HG02588 (cell line): ENCODE measurements around the gene ZNF322.

ENCODE experiments used
- ATAC-seq: cut with Tn5 transposase; IDR thresholded peaks from one replicate; pipeline ENCODE4 v1.9.1; 2021; ENCODE audit warnings: mild to moderate bottlenecking, moderate library complexity; ENCODE audit not compliant: unreplicated experiment

Gene ZNF322

DNA sequence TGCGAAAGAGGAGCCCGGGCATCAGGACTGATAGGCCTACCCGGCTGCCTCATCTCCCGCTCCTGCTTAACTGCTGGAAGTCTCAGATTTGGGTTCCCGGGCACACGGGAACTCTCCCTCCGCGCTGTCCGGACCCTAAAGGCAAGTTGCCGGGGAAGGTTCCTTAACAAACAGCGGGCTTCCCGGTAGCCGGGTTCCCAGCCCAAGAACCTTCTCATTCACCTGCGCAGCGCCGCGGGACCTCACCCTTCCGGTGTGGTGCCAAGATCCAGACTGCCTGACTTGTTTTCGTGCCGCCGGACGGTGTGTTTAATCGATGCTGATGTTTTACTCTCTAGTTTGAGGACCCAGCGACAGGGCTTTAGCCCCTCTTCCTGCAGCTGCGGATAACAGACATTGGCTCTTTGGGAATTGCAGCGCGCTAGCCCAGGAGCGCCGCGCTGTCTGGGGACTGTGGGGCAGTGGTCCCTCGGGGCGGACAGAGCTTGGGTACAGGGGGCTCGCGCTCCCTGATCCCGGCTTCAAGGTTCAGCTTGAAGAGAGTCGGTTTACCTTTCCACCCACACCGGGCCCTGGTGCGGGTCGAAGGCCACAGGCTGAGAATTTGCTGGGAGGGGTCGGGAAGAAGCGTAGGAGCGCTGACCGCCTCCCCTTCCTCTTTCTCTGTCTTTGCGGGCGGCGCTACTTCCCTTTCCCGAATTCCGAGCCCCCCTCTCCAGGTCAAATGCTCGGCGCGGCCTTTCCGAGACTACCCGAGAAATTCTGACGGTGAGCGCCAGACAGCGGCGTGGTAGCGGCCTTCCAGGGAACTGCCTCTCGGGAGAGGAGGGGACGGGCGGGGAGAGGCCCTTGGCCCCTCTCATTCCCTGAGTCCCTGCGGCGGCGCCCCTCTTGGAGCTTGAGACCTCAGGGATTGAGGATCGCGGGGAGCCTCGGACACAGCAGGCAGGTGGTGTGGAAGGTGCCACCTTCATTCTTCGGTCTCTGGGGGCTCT, 45.6 kb downstream of the ZNF322 start:
- ATAC-seq, result no peak

DNA sequence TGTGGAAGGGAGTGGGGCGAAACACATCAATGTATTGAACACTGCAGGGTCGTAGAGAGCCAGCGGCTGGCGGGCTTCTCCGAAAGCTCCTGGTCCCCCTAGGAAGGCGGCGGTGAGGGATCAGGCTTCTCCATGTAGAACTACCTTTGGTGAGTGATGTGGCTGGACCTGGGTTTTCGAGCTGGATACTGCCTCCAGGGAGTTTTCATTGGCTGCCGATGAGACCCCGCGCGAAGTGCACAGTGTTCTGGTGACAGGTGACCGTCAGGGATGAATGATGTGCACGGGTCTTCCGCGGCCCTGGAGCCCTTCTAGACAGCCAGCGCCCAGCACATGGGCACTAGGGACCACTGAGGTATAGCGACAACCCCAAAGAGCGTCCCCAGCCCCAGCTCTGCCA, 46.3 kb downstream of the ZNF322 start:
- ATAC-seq, result no peak

DNA sequence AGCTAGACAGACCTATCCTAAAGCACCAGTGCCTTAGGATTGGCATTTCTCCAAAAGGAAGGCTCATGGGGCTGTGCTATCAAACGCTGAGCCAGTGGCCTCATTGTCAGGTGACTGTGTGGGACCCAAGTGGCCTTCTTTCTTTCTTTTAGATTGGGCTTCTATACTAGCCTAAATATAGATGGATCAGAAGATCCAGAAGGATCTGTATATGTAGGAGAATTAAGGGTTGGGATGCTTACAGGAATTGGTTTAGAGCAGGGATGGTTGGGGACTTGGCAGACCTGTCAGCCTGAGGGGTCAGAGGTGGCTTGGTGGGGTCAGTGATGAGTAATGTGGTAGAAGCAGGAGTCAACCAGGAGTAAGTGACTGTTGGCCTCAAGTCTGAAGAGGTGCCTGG, 47.9 kb downstream of the ZNF322 start:
- no peak for ATAC-seq

DNA sequence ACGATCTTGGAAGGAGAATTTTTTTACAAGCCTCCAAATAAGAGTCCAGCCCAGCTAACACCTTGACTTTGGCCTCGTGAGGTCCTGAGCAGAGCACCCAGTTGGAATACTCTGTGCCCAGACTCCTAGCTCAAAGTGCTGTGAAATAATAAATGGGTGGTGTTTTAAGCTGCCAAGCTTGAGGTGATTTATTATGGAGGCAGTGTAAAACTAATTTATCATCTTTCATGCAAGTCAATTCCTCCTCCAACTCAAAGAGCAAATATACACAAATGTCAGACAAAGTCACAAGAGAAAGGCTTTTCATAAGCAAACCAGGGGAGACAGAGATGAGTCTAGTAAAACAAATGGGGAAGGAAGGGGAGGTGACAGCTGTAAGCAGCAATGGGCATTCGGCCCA, 50.1 kb downstream of the ZNF322 start:
- no peak for ATAC-seq

DNA sequence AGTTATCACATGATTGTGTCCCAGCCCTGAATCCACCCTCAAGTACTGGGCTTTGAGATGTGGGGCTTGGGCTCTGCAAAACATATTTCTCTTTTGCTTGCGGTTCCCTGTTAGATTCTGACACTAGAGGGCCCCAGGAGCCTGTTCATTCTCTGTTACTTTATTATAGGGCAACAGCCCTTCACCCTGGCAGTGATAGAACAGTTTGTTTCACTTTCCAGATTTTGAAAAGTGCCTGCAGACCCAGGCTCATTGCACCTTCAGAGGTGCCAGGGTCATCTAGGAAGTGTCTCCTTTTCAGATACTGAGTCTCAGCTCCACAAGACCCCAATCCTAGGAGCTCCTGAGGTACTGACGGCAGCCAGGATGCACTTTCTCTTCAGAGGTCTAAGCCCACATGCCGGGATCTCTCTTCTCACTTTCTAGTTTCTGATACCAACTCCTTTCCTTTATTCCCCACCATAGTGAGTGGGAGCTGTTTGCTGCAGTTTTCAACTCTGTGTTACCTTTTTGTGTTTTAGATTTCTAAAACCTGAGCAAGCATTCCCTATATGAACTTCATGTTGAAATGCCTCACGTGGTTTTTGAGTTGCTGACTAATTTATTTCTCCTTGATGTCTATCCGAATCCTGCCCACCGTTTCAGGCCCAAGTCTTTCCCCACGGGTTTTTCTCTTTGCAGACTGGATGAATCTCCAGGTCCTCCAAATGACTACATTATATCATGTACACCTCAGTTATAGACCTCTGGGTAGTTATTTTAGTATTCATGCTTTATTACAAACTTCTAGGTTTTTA, 51.9 kb downstream of the ZNF322 start:
- no peak for ATAC-seq

DNA sequence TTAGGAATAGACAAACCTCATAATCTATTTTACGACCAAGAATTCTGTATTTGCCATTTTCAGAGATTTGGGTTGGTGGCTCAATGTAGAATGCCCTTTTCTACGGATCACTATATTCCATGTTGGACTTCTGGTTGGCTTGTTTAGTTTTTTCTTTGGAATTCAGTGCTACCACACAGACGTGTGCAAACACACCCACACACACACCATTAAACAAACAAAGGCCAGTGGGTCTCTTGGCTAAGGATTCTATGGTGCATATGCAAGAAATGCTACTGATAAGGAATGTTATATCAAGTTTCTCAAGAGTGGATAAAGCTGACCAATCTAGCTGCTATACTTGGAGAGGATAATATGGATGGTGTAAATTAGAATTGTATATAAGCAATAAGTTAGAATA, 54.7 kb downstream of the ZNF322 start:
- no peak for ATAC-seq

DNA sequence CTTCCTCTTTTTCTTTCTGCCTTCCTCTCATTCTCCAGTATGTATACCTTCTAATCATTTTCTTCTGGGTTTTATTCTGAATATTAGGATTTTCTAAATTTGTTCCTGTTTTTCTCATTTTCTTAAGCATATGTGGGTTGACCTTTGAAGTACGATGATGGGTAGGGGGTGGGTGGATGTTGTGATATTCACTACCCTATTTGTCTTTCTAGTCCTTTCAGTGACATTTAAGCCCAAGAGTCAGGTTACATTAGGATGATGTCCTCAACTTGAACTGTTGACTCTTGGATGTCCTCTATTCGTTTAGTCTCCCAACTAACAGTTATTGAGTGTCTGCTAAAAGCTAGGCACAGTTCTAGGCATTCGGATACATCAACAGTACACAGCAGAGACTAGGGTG, 55.5 kb downstream of the ZNF322 start:
- no peak for ATAC-seq

DNA sequence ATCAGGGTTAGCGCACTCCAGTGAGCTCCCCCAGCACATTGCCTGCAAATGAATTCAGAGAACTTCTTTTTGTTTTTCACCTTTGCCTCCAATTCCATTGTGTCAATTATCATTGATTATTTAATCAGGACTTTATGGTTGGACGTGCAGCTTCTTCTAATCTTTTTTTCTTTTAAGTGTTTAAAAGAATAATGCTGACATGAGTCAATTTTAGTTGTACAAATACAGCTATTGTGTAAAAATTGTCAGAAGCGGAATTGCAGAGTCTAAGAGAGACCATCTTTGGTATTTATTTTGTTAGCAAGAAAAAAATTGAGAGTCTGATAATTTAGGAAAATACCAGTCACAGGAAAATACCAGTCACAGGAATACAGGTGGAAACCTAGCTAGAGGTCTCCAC, 57.3 kb downstream of the ZNF322 start:
- ATAC-seq, result no peak

DNA sequence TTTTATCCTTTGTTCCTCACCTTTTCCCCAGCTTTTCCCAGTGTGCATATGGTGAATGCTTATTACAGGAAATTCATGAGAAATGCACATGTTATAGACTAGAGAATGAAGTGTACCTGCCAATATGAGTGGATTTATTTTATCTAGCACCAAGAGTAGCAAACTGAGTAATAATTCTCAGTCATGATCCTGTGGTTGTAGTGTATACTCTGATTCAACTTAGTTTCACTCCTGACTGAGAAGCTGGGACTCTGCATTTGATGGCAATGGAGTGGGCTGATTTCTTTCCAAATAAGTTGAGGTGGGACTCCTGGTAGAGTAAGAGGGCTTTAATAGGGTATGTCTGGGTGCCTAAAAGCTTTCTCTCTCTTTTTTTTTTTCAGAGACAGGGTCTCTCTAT, 58.8 kb downstream of the ZNF322 start:
- ATAC-seq, result no peak

DNA sequence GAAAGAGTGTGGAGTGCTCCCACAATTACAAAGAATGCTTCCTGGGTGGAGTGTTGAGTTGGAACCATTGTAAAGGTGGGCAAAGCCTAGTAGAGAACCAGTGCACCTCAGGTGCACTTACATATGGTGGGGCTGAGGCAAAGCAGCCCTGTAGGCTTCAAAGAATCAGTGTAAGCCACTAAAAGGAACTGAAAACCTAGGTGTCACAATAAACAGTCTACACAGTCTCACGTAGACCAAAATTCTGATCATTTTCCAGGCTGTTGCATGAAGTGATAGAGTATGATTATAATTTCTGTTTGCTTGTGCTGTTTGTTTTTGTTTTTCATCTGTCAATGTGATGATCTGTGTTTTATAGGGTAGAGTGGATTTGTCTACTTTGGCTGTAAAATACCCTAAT, 60.0 kb downstream of the ZNF322 start:
- ATAC-seq, result no peak

DNA sequence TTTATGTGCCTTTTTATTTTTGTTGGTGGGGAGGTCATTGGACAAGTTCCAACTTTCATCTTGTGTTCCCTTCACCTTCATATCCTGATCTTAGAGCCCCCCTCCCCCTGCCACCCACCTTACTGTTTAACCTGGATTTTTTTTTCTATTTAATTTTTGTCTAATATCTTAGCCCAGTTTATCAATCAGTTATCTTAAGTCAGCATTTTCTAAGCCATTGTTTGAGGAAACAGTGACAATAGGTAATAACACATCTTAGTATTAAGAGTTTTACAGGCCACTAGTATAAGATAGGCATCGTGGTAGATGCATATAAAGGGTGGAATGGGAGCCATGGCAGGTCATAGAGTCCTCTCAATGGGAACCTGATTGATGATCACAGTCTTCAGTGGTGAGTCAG, 60.4 kb downstream of the ZNF322 start:
- no peak for ATAC-seq

DNA sequence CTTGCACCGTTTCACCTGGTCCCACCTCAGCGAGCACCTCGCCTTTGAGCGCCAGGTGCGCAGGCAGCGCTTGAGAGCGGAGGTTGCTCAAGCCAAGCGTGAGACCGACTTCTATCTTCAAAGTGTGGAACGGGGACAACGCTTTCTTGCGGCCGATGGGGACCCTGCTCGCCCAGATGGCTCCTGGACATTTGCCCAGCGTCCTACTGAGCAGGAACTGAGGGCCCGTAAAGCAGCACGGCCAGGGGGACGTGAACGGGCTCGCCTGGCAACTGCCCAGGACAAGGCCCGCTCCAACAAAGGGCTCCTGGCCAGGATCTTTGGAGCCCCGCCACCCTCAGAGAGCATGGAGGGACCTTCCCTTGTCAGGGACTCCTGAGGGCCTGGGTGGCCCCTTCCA, 61.3 kb downstream of the ZNF322 start:
- no peak for ATAC-seq

DNA sequence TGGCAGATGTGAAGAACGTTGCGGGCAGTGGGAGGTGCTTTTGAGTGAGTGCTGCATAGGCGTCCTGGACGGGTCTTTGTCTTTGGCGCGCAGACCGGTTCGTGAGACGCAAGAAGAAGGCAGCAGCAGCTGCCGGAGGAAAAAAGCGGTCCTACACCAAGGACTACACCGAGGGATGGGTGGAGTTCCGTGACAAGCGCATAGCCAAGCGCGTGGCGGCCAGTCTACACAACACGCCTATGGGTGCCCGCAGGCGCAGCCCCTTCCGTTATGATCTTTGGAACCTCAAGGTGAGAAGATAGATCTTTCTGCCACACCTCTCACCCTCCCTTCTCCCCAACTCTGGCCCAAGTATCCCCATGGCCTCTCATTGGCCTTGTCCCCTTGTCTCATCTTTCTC, 61.7 kb downstream of the ZNF322 start:
- ATAC-seq, result no peak

DNA sequence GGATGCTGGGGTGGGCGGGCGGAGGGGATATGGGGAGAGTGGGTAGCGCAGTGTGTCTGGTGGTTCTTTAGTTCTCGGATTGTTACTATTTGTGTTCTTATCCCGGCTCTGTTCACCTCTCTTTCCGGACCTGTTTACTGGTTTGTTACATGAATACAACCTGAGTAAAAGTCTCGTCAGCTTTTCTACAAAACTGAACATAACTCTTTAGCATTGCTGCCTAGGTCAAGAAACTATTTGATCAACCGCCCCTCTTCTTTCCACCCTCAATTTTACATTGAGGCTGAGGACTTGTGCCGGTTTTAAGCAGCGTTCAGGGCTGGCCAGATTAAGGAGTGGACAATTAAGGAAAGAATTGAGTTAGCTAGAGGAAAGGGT, 62.2 kb downstream of the ZNF322 start:
- ATAC-seq, result no peak

DNA sequence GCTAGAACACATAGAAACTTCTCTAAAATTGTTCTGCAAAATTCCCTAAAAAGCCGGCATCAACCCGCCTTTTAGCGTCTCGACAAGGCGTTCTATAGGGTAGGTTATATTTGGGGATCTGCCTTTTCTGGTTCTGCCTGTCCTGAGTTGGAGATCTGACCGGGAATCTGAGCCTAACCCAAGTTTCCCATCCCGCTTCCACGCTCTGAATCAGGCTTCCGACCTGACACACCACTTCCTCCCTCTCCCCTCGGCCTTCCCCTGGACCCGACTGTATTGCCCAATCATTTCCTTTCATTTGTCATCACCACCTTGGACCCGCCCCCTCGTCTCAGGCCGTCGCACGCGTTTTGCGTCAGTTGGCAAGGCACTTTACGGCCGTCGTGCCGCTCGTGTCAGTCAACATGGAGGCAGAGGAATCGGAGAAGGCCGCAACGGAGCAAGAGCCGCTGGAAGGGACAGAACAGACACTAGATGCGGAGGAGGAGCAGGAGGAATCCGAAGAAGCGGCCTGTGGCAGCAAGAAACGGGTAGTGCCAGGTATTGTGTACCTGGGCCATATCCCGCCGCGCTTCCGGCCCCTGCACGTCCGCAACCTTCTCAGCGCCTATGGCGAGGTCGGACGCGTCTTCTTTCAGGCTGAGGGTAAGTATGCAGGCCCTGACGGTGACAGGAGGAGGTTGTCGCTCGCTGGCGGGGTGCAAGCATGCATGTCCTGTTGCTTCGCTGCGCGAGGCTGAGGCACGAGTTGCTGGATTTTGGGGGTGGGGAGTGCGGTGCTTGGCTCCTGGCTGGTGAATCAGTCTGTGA, 62.8 kb downstream of the ZNF322 start, which contains the start of gene ABT1:
Gene ABT1 (plus strand): TSS at position 375 of the 810 bp plus-strand sequence. CDS start 30 bp downstream, at position 405.
- peak; percentile 71 for ATAC-seq

DNA sequence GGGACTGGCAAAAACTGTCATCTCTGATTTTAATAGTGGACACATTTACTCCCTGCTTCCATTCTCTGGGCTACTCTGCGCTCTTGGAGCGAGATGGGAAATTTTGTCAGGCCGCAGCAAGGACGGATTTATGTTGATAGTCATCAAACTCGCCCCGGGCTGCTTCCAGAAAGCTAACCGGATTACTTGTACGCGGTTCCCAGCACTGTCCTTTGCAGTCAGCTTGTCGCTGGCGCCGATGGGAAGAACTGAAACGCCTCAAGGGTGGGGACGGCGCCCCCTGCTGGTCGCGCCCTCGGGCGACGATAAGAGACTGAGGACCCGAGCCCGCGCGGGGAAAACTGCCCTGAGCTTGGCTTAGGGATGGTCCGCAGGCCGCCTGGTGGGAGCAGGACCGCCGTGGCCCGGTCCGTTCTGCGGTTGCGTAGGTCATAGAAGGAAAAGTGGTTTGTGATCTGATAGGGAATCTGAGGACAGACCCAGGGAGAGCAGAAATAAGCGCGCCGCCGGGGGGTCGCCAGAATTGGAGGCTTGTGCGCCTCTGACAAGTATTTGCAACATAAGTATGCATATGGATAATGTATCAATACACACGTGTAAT, 63.8 kb downstream of the ZNF322 start:
- ATAC-seq, result peak; percentile 55

DNA sequence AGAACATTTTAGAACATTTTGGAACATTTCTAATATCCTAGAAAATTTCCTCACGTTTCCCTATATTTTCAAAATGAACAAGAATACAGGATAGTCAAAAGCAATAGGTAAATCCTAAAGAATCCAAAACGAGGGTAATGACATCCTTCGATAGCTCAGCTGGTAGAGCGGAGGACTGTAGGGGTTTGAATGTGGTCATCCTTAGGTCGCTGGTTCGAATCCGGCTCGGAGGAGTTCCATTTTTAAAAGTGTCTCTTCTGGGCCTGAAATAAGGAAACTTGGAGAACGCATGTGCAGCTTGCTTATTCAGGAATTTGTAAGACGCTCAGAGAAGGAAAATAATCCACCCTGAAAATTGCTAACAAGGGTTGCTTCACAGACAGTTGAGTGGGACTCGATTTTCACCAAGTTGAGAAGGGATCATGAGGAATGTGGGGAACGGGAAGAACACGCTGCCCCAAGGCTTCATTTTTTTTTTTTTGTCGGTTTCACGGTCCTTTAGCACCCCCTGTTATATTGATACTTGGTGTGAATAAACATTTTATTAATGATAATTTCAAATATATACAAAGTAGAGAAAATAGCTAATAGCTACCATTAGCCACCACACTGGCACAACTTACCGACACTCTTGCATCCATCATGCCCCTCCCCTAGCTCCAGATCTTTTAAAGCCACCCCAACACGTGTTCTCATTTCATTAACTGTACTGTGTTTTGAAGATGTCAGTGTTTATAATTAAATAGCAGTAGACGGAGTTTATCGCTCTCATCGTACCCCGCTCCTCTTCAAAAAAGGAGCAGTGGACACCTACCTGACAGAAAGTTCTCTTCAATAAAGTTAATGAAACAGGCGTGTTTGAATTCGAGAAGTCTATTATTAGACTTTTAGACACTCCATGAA, 64.6 kb downstream of the ZNF322 start:
- ATAC-seq, result no peak

DNA sequence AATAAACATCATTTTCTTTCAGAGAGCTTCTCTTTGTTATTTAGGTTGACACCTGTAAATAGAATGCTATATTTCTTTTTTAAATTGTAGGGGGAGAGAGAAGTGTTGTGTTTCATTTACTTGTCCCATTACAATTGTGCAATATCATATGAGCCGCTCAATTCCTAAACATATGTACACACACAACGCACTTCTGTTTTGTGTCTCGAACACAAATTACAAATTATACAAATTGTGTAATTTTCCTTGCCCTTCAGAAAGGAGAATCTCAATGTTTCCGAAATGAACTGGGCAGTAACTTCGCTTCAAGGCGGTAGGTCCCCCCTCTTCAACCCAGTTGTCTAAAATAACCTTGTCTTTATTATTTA, 65.4 kb downstream of the ZNF322 start:
- no peak for ATAC-seq

DNA sequence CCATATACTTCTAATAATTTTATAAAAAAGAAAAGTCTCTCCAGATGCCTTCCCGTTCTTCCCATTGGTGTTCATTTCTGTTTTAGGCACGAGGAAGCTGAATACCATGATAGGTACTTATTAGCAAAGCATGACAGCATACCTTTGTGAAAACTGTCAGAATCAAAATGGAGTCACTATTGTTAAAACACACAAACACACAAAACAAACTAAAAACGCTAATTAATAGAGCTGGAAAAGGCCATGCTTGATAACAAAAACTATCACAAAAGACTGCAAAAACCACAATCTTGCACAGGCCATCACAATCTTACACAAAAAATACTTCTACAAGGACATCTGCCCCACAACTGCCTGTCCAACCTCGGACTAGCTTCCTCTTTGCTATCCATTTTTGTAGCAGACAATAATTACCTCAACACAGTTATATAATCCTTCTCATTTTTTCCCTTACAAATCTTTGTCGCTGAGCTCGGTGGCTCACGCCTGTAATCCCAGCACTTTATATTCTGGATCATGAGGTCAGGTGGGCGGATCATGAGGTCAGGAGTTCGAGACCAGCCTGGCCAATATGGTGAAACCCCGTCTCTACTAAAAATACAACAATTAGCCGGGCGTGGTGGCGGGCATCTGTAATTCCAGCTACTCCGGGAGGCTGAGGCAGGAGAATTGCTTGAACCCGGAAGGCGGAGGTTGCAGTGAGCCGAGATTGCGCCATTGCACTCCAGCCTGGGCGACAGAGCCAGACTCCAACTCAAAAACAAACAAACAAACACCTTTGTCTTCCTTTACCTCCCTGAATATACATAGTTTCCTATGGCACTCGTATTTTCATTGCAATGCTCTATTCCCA, 66.0 kb downstream of the ZNF322 start:
- ATAC-seq, result no peak
